K562 (cell line): ENCODE results near the gene SEMA5A. TPM values are rescaled to one million over a fixed set of nuclear protein-coding genes. Genes with fewer than 3 reads are reported as not detected.

Experiments used
- ATAC-seq: fragments of 200-7000 bp; cut with Tn5 transposase; 3 replicates; pipeline ENCODE4 v1.9.1; 2020; ENCODE audit warnings: moderate library complexity
- BruUV-seq: library from RNA; stranded (reverse); fragments of 400-500 nt; replicated peaks from 2 replicates; lab custom pipeline; 2021; lab: Mats Ljungman, UMichigan
- CTCF ChIA-PET: fragments of 300-600 bp; formaldehyde crosslinking; extraction: SDS; loops from one replicate; lab custom pipeline; 2021; ENCODE audit warnings: low intra/inter-chr PET ratio; lab: Yijun Ruan, JAX
- POLR2A ChIA-PET: fragments of 300-600, 350-650 bp; sonication (Branson Sonifier 250); formaldehyde crosslinking; extraction: SDS; loops from one replicate; lab custom pipeline; 2021; ENCODE audit warnings: antibody characterized with exemption, inconsistent platforms; lab: Yijun Ruan, JAX
- DNase-seq, 4 experiments: peaks; one replicate each; pipeline versions ENCODE4 v3.0.0 to v3.0.0-alpha.2; 2011 to 2018; ENCODE audit warnings: low spot score in 3 of 4, mixed read lengths in 3 of 4; ENCODE audit errors: extremely low read depth in 1 of 4
- FAIRE-seq: peaks from 2 replicates; lab custom pipeline; 2011; peaks lifted over from hg19 to GRCh38; lab: Jason Lieb, UNC
- H2AFZ ChIP-seq: 2 replicates; pipeline ENCODE4 v1.6.0; 2011; ENCODE audit warnings: low read depth, low read length, control low read depth, inconsistent platforms
- H3K27ac ChIP-seq: fragments of 200-600 bp; 3 replicates; pipeline ENCODE4 v1.8.0; 2011; ENCODE audit warnings: low read depth, mild to moderate bottlenecking, control low read depth, inconsistent platforms, low read length, moderate library complexity, mixed read lengths; ENCODE audit errors: extremely low read depth
- H3K27me3 ChIP-seq, 2 experiments: fragments of 300-600 bp in 1 of 2; 2 replicates in 1 of 2; 3 replicates in 1 of 2; pipeline versions ENCODE4 v1.6.0 to v1.8.0; 2011; ENCODE audit warnings: inconsistent platforms in 2 of 2, low read length in 2 of 2, mild to moderate bottlenecking in 1 of 2, mixed read lengths in 1 of 2, moderate library complexity in 1 of 2; ENCODE audit not compliant: control insufficient read depth in 2 of 2, insufficient read depth in 2 of 2
- H3K36me3 ChIP-seq: fragments of 300-600 bp; 3 replicates; pipeline ENCODE4 v1.8.0; 2011; ENCODE audit warnings: mild to moderate bottlenecking, low read length, inconsistent platforms; ENCODE audit not compliant: control insufficient read depth, insufficient read depth
- H3K4me1 ChIP-seq, 2 experiments: fragments of 200-600 bp in 1 of 2; replicated peaks in 1 of 2; 2 replicates in 1 of 2; 3 replicates in 1 of 2; pipeline versions ENCODE4 v1.5.1 to v1.8.0; 2011; ENCODE audit warnings: inconsistent platforms in 2 of 2, low read length in 2 of 2, mild to moderate bottlenecking in 1 of 2, mixed read lengths in 1 of 2, moderate library complexity in 1 of 2; ENCODE audit not compliant: control insufficient read depth in 2 of 2, insufficient read depth in 2 of 2
- H3K4me2 ChIP-seq: 2 replicates; pipeline ENCODE4 v1.6.1; 2011; ENCODE audit warnings: low read length, control low read depth, inconsistent platforms, mixed read lengths; ENCODE audit not compliant: insufficient read depth
- H3K4me3 ChIP-seq: fragments of 200-600 bp; sonication (generic), shearing (Covaris generic); 2 replicates; pipeline ENCODE4 v1.5.1; 2016; ENCODE audit warnings: control low read depth, inconsistent platforms
- H3K79me2 ChIP-seq: fragments of 200-600 bp; 3 replicates; pipeline ENCODE4 v1.8.0; 2011; ENCODE audit warnings: low read length, inconsistent platforms; ENCODE audit not compliant: control insufficient read depth, insufficient read depth
- H3K9ac ChIP-seq, 2 experiments: 2 replicates each; pipeline versions ENCODE4 v1.6.0 to v1.6.1; 2011; ENCODE audit warnings: low read depth in 2 of 2, low read length in 2 of 2, control low read depth in 1 of 2, inconsistent platforms in 1 of 2, mild to moderate bottlenecking in 1 of 2, mixed read lengths in 1 of 2; ENCODE audit not compliant: insufficient read depth in 1 of 2
- H3K9me1 ChIP-seq: one replicate; pipeline ENCODE4 v1.6.0; 2011; ENCODE audit warnings: inconsistent platforms, mild to moderate bottlenecking, low read length, moderate library complexity; ENCODE audit not compliant: control insufficient read depth, insufficient read depth
- H3K9me3 ChIP-seq: replicated peaks from 2 replicates; pipeline ENCODE4 v1.5.1; 2011; ENCODE audit warnings: low read depth, low read length, inconsistent platforms; ENCODE audit not compliant: control insufficient read depth, insufficient read depth
- H4K20me1 ChIP-seq: replicated peaks from 2 replicates; pipeline ENCODE4 v1.6.1; 2011; ENCODE audit warnings: low read length, inconsistent platforms, mixed read lengths; ENCODE audit not compliant: control insufficient read depth, insufficient read depth
- AFF4 ChIP-seq: sonication (generic); formaldehyde crosslinking; IDR thresholded peaks from 2 replicates; pipeline ENCODE4 v1.8.0; 2023; ENCODE audit warnings: mild to moderate bottlenecking, missing genetic modification reagents
- ARNT ChIP-seq, 2 experiments: fragments of 450-650 bp; IDR thresholded peaks; 2 replicates each; pipeline ENCODE4 v1.6.1; 2016; ENCODE audit warnings: mild to moderate bottlenecking in 1 of 2
- CBX8 ChIP-seq: fragments of 200-600 bp; sonication (generic); IDR thresholded peaks from 2 replicates; pipeline ENCODE4 v1.6.1; 2012; ENCODE audit warnings: borderline replicate concordance, mixed run types, low read depth, mild to moderate bottlenecking, moderate library complexity, mixed read lengths, low read length, control low read depth, inconsistent platforms; ENCODE audit not compliant: poor library complexity, severe bottlenecking; ENCODE audit errors: extremely low read depth
- E2F3 ChIP-seq: fragments of 250-450 bp; sonication (Bioruptor Pico); IDR thresholded peaks from 2 replicates; pipeline ENCODE4 v1.4.0; 2020; ENCODE audit warnings: mild to moderate bottlenecking
- GATAD2A ChIP-seq: fragments of 450-650 bp; IDR thresholded peaks from 2 replicates; pipeline ENCODE4 v1.6.1; 2017
- NFIX ChIP-seq: fragments of 250-450 bp; sonication (Bioruptor Pico); IDR thresholded peaks from 2 replicates; pipeline ENCODE4 v1.4.0; 2020; ENCODE audit warnings: low read depth, mild to moderate bottlenecking, moderate library complexity
- NFRKB ChIP-seq: fragments of 450-650 bp; IDR thresholded peaks from 2 replicates; pipeline ENCODE4 v1.6.1; 2016; ENCODE audit warnings: low read depth
- RB1 ChIP-seq: fragments of 450-650 bp; IDR thresholded peaks from 2 replicates; pipeline ENCODE4 v1.6.1; 2017; ENCODE audit warnings: low read depth, mild to moderate bottlenecking
- RERE ChIP-seq: sonication (generic); formaldehyde crosslinking; IDR thresholded peaks from 2 replicates; pipeline ENCODE4 v1.8.0; 2023; ENCODE audit warnings: missing genetic modification reagents, mild to moderate bottlenecking, borderline replicate concordance
- SMARCB1 ChIP-seq: IDR thresholded peaks from 2 replicates; pipeline ENCODE4 v1.6.1; 2011; ENCODE audit warnings: improper control_type of control experiment, low read depth; ENCODE audit not compliant: insufficient read length
- THRAP3 ChIP-seq: fragments of 450-650 bp; IDR thresholded peaks from 2 replicates; pipeline ENCODE4 v1.6.1; 2016; ENCODE audit warnings: mild to moderate bottlenecking, inconsistent platforms, borderline replicate concordance
- U2AF2 ChIP-seq: fragments of 200-400 bp; formaldehyde crosslinking; optimal IDR thresholded peaks from 2 replicates; pipeline ENCODE3; 2017; ENCODE audit warnings: low read depth, mild to moderate bottlenecking, low read length
- ZKSCAN8 ChIP-seq: fragments of 200-800 bp; sonication (Bioruptor generic); IDR thresholded peaks from 2 replicates; pipeline ENCODE4 v1.6.1; 2016; ENCODE audit warnings: missing genetic modification characterization, missing compliant biosample characterization
- WGBS: fragments of 100-300 bp; shearing (Covaris generic); methylation state at CpG from one replicate; pipeline ENCODE4 v1.1.6; 2016; ENCODE audit warnings: low coverage, mixed read lengths; ENCODE audit not compliant: insufficient coverage; ENCODE audit errors: missing lambda C conversion rate; 5-methylcytosine and 5-hydroxymethylcytosine counted together
- in situ Hi-C: fragments of 300-500 bp; cut with MboI; formaldehyde crosslinking; loops from 4 replicates; pipeline ENCODE4 v1.15.0; 2018; ENCODE audit warnings: inconsistent platforms, mixed read lengths
- intact Hi-C: fragments of 100-400 bp; cut with micrococcal nuclease; formaldehyde crosslinking; loops from 2 replicates; pipeline ENCODE4 v1.14.2; 2022
- polyA plus RNA-seq, 8 experiments: library from polyadenylated mRNA; depleted of rRNA in 4 of 8; stranded (reverse) in 5 of 8; unstranded in 3 of 8; fragments of >200 nt; fragmentation: Nextera tagmentation in 2 of 8; fragmentation: Illumina TruSeq in 1 of 8; extraction: Ambion mirVana in 2 of 8; extraction: Trizol in 1 of 8; gene quantifications; 2 replicates each; pipeline versions ENCODE4 v1.2.1 to v1.2.3, GENCODE V29; 2011 to 2014; ENCODE audit warnings: inconsistent platforms in 1 of 8, missing spikeins in 1 of 8
- total RNA-seq, 7 experiments: library from RNA; depleted of rRNA in 6 of 7; stranded (reverse); fragments of >200 nt in 6 of 7; fragmentation: Illumina TruSeq in 2 of 7; extraction: Trizol in 2 of 7; gene quantifications; 2 replicates each; pipeline versions ENCODE4 v1.2.1 to v1.2.3, GENCODE V29; 2011 to 2021; ENCODE audit warnings: low replicate concordance in 1 of 7

SEMA5A gene
- total and polyA plus RNA-seq, 9 of the 15 experiments (the other 6 are each of a cell fraction or from before 2014, with no cell fraction given): 0.02 TPM; not detected in 8

- TF ChIP-seq RERE (CRISPR knock-in tag) (no peak), THRAP3 (no peak), SMARCB1 (no peak), NFRKB (no peak)
These were observed 151.7 kb downstream of the SEMA5A start (continued) for GRCh38 chr5:9394221-9394620.

- FAIRE-seq: no peak
- intact Hi-C loops: no loop called here
- no peak for TF ChIP-seq CBX8
- TF ChIP-seq ZKSCAN8 (CRISPR knock-in tag): no peak
- no peak for TF ChIP-seq E2F3 (CRISPR knock-in tag)
- TF ChIP-seq AFF4 (CRISPR knock-in tag): no peak
- TF ChIP-seq NFIX (CRISPR knock-in tag): no peak
- no peak for TF ChIP-seq RB1
- TF ChIP-seq GATAD2A: no peak
- no peak for TF ChIP-seq ARNT (IDR thresholded peaks at IDR 0.05)
- TF ChIP-seq U2AF2: no peak
These were observed 153.2 kb downstream of the SEMA5A start for GRCh38 chr5:9392625-9393024.

More at GRCh38 chr5:9392625-9393024, 153.2 kb downstream of the SEMA5A start:
- Histone ChIP-seq H3K4me2 (no peak overlapping the region), H3K9me3 (no peaks in the 10 kb centered on the region; the same call in 1 of the 2 replicates), H3K4me3 (no peak overlapping the region), H3K79me2 (no peaks in the 10 kb centered on the region), H3K9me1 (no peaks in the 10 kb centered on the region), H4K20me1 (no peaks in the 10 kb centered on the region), H3K27ac (no peak overlapping the region), H3K4me1 (no peaks in the 10 kb centered on the region), H3K36me3 (no peaks in the 10 kb centered on the region), H3K27me3 (no peaks in the 10 kb centered on the region), H2AFZ (no peak overlapping the region), H3K9ac (no peak overlapping the region)
- 0% methylated on average over 1 of the region's 1 CpG for WGBS
- ATAC-seq (no peak), DNase-seq (no peak)
- BruUV-seq: no TSS peak
- CTCF ChIA-PET: no interaction called here
- in situ Hi-C loops: no loop called here
- POLR2A ChIA-PET: no interaction called here
